Nephron (organoid): ENCODE data around the gene PACSIN2.

ENCODE experiments used
- H3K27ac Mint-ChIP-seq, 3 experiments: 2 replicates each; pipeline ENCODE4 v1.8.0; 2020; ENCODE audit warnings: mixed read lengths in 3 of 3, mild to moderate bottlenecking in 2 of 3, moderate library complexity in 1 of 3
- H3K27me3 Mint-ChIP-seq: 2 replicates; pipeline ENCODE4 v1.8.0; 2021; ENCODE audit warnings: low read depth, mild to moderate bottlenecking, moderate library complexity, mixed read lengths
- H3K36me3 Mint-ChIP-seq: 2 replicates; pipeline ENCODE4 v1.8.0; 2020; ENCODE audit warnings: low read depth, mixed read lengths
- H3K4me1 Mint-ChIP-seq: 2 replicates; pipeline ENCODE4 v1.8.0; 2020; ENCODE audit warnings: mixed read lengths
- H3K4me3 Mint-ChIP-seq, 3 experiments: 2 replicates each; pipeline ENCODE4 v1.8.0; 2020; ENCODE audit warnings: mild to moderate bottlenecking in 3 of 3, mixed read lengths in 3 of 3, moderate library complexity in 2 of 3
- H3K9me3 Mint-ChIP-seq: 2 replicates; pipeline ENCODE4 v1.8.0; 2020; ENCODE audit warnings: mixed read lengths
- TF ChIP-seq, protein P1 (sequence below), 3 experiments: fragments of 200-600 bp; sonication (generic); IDR thresholded peaks; one replicate each; pipeline ENCODE4 v1.5.0; 2021; ENCODE audit warnings: antibody characterized with exemption in 3 of 3; ENCODE audit not compliant: unreplicated experiment in 3 of 3

PACSIN2 gene

DNA sequence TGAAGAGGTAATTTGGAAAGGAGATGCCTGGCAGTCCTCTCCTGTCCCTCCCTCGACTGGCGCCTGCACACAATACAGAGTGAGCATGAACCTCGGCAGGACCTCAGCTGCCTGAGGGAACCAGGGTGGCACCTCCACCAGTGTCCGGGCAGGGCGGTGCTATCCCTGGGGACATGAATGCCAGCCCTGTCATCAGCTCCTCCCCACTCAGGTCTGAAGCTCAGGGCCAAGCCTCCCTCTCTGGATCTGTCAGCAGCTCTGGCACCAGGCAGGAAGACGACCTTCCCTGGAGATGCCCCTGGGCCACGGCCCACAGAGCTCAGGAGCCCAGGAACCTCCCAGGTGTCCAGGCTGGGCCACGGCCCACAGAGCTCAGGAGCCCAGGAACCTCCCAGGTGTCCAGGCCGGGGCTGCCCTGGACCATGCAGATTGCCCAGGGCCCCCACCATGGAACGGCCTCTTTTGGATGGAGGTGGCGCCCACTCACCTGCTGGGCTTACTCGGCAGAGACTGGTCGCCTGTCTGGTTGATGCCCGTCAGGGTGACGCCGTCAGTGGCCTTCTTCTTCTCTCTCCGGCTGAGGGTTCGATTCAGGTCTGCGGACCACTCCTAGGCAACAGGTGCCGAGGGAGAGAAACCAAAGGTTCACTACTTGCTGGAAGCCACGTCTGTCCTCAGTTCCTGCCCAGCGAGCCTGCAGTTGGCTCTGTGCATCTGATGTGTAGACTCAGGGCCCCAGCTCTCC is 136.2 kb downstream of the PACSIN2 start:
- Mint-ChIP-seq H3K4me3 (no peak overlapping the region), H3K9me3 (no peaks in the 10 kb centered on the region), H3K36me3 (peaks cover 34% of the 10 kb centered on the region), H3K27me3 (no peaks in the 10 kb centered on the region), H3K27ac (no peak overlapping the region), H3K4me1 (no peaks in the 10 kb centered on the region)
- TF ChIP-seq, protein P1, sequence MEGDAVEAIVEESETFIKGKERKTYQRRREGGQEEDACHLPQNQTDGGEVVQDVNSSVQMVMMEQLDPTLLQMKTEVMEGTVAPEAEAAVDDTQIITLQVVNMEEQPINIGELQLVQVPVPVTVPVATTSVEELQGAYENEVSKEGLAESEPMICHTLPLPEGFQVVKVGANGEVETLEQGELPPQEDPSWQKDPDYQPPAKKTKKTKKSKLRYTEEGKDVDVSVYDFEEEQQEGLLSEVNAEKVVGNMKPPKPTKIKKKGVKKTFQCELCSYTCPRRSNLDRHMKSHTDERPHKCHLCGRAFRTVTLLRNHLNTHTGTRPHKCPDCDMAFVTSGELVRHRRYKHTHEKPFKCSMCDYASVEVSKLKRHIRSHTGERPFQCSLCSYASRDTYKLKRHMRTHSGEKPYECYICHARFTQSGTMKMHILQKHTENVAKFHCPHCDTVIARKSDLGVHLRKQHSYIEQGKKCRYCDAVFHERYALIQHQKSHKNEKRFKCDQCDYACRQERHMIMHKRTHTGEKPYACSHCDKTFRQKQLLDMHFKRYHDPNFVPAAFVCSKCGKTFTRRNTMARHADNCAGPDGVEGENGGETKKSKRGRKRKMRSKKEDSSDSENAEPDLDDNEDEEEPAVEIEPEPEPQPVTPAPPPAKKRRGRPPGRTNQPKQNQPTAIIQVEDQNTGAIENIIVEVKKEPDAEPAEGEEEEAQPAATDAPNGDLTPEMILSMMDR (IDR thresholded peaks at IDR 0.05; ENCODE audit: unreplicated experiment in 3 of 3) = no peak

DNA sequence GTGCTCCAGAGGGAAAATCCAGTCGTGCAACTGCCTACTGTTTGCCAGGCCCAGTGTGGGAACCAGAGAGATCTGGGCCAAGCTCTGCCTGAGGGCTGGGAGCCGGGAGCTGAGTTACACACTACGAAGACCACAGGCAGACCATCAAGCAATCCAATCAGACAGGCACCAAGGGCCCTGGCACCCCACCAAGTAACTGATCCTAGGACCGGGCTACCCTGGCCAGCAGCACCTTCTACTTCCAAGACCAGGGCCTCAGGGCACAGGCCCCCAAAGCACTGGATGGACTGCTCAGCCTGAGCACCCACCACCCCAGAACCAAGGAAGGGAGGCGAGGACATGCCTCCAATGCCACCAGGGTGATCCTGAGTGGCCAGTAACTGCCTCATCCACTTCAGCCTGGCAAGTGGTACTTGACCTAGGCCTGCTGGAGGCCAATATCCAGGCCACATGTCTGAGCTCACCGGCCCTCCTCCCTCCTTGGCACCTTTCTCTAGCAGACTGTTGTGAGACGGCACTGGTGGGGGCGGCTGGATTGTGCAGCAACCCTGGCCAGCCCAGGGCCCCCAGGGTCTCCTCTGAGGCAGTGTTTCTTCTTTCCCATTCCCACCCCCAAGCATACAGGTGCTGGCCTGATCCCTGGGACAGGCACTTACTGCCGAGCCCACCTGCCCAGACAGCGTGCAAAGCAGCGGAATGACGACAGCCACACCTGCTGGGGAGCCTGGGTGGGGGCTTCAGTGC is 137.2 kb downstream of the PACSIN2 start:
- peaks cover 33% of the 10 kb centered on the region for H3K36me3 Mint-ChIP-seq
- peaks cover 5% of the 10 kb centered on the region for H3K4me1 Mint-ChIP-seq
- H3K4me3 Mint-ChIP-seq = no peak overlapping the region
- TF ChIP-seq, protein P1 (IDR thresholded peaks at IDR 0.05; ENCODE audit: unreplicated experiment in 3 of 3) = no peak
- H3K9me3 Mint-ChIP-seq = no peaks in the 10 kb centered on the region
- H3K27ac Mint-ChIP-seq = no peak overlapping the region
- no peaks in the 10 kb centered on the region for H3K27me3 Mint-ChIP-seq

DNA sequence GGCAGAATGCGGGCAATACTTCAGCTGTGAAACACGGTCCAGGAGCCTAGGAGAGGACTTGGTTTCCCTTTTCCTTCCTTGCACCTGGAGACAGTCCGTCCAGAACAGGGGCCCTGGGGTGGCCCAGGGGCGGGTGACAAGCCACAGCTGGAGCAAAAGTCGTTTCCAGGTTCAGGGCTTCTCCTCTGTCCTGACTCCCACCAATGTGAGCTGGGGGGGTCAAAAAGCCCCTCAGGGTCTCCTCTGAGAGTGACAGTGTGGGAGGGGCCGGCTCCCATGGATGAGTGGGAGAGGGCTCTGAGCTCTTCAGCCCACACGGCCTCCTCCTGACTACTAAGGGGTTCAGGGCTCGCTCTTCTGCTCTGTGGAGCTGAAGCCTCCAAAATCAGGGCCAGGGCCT is 137.8 kb downstream of the PACSIN2 start:
- peaks cover 31% of the 10 kb centered on the region for H3K36me3 Mint-ChIP-seq
- H3K4me3 Mint-ChIP-seq = no peak overlapping the region
- no peak overlapping the region for H3K27ac Mint-ChIP-seq
- no peaks in the 10 kb centered on the region for H3K9me3 Mint-ChIP-seq
- TF ChIP-seq, protein P1 (IDR thresholded peaks at IDR 0.05; ENCODE audit: unreplicated experiment in 3 of 3) = no peak
- H3K27me3 Mint-ChIP-seq = no peaks in the 10 kb centered on the region
- H3K4me1 Mint-ChIP-seq = peaks cover 6% of the 10 kb centered on the region

DNA sequence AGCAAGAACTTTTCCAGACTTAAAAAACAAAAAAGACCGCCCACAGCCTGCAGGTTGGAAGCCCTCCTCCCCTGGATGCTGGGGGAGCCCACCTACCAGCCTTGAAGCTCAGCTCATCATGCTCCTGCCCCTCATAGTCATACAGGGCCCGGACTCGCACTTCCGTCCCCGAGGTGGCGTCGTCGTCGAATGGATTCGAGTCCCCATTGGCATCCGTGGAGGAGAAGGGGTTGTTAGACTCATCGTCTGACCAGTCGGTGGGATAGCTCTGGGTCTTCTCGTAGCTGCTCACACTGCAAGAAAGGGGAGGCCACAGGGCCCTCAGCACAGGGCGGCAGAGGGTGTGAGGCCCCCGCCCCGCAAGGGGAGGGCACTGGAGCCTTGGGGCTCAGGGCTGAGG is 138.9 kb downstream of the PACSIN2 start:
- H3K4me1 Mint-ChIP-seq = peaks cover 6% of the 10 kb centered on the region
- peaks cover 31% of the 10 kb centered on the region for H3K36me3 Mint-ChIP-seq
- TF ChIP-seq, protein P1 (IDR thresholded peaks at IDR 0.05; ENCODE audit: unreplicated experiment in 3 of 3) = no peak
- no peaks in the 10 kb centered on the region for H3K27me3 Mint-ChIP-seq
- no peak overlapping the region for H3K27ac Mint-ChIP-seq
- H3K9me3 Mint-ChIP-seq = no peaks in the 10 kb centered on the region
- no peak overlapping the region for H3K4me3 Mint-ChIP-seq

DNA sequence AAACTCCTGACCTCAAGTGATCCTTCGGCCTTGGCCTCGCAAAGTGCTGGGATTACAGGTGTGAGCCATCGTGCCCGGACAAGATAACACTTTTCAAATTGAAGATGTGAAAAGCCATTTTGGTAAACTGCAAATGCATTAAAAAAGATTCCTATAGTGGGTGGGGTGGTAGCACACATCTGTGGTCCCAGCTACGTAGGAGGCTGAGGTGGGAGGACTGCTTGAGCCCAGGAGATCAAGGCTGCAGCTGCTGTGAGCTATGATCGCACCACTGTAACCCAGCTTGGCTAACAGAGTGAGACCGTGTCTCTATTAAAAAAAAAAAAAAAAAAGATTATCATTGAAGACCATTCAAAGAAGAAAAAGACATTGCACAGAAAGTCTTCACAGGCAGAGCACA is 140.9 kb downstream of the PACSIN2 start:
- no peak overlapping the region for H3K27ac Mint-ChIP-seq
- TF ChIP-seq, protein P1 (IDR thresholded peaks at IDR 0.05; ENCODE audit: unreplicated experiment in 3 of 3) = no peak
- no peaks in the 10 kb centered on the region for H3K27me3 Mint-ChIP-seq
- no peak overlapping the region for H3K4me3 Mint-ChIP-seq
- H3K4me1 Mint-ChIP-seq = peaks cover 10% of the 10 kb centered on the region
- H3K36me3 Mint-ChIP-seq = peaks cover 34% of the 10 kb centered on the region
- no peaks in the 10 kb centered on the region for H3K9me3 Mint-ChIP-seq
